A549 (cell line): ENCODE measurements around the gene NCDN.

Source experiments
- CTCF ChIP-seq: fragments of >200 bp; sonication (Bioruptor Twin); formaldehyde crosslinking; IDR thresholded peaks from 3 replicates; pipeline ENCODE4 v1.5.1; 2016
- RFX5 ChIP-seq: fragments of 450-650 bp; IDR thresholded peaks from 2 replicates; pipeline ENCODE4 v1.7.1; 2014; ENCODE audit warnings: antibody characterized with exemption, mild to moderate bottlenecking, moderate library complexity
- SMC3 ChIP-seq: fragments of >200 bp; sonication (Bioruptor Twin); formaldehyde crosslinking; IDR thresholded peaks from 3 replicates; pipeline ENCODE4 v1.6.1; 2018; ENCODE audit warnings: inconsistent platforms

GRCh38 chr1:35530946-35531345 is 26.7 kb upstream of the NCDN start:
- TF ChIP-seq RFX5 (no peak), SMC3 (no peak), CTCF (no peak)
